H9 (cell line): Measurements from ENCODE around the gene CC2D2A. TPM values are rescaled to one million over a fixed set of nuclear protein-coding genes. Genes with fewer than 3 reads are reported as not detected.

Experiments used
- DNase-seq: peaks from one replicate; pipeline ENCODE4 v3.0.0-alpha.2; 2017
- H2AFZ ChIP-seq: one replicate; pipeline ENCODE4 v1.6.1; 2013; ENCODE audit warnings: mild to moderate bottlenecking, low read length, control low read depth, moderate library complexity
- H2AK5ac ChIP-seq: 2 replicates; pipeline ENCODE4 v1.6.1; 2013; ENCODE audit warnings: low read length, control low read depth, mixed read lengths; ENCODE audit not compliant: insufficient read length
- H2BK120ac ChIP-seq: one replicate; pipeline ENCODE4 v1.6.1; 2013; ENCODE audit warnings: low read depth, mild to moderate bottlenecking, low read length, control low read depth, inconsistent platforms; ENCODE audit not compliant: poor library complexity, severe bottlenecking
- H2BK12ac ChIP-seq: 2 replicates; pipeline ENCODE4 v1.6.1; 2013; ENCODE audit warnings: low read length, control low read depth, mixed read lengths, low read depth; ENCODE audit not compliant: insufficient read length
- H2BK15ac ChIP-seq: 2 replicates; pipeline ENCODE4 v1.6.1; 2013; ENCODE audit warnings: low read depth, low read length, control low read depth
- H2BK20ac ChIP-seq: one replicate; pipeline ENCODE4 v1.6.1; 2013; ENCODE audit warnings: low read depth, mild to moderate bottlenecking, low read length, control low read depth, inconsistent platforms; ENCODE audit not compliant: poor library complexity, severe bottlenecking
- H2BK5ac ChIP-seq: 2 replicates; pipeline ENCODE4 v1.6.1; 2013; ENCODE audit warnings: low read length, control low read depth, mixed read lengths; ENCODE audit not compliant: insufficient read length
- H3K14ac ChIP-seq: 2 replicates; pipeline ENCODE4 v1.6.1; 2013; ENCODE audit warnings: low read length, control low read depth; ENCODE audit not compliant: insufficient read depth
- H3K18ac ChIP-seq: 2 replicates; pipeline ENCODE4 v1.6.1; 2013; ENCODE audit warnings: low read depth, mild to moderate bottlenecking, mixed read lengths, low read length, control low read depth; ENCODE audit not compliant: insufficient read length
- H3K23ac ChIP-seq: 2 replicates; pipeline ENCODE4 v1.6.1; 2013; ENCODE audit warnings: low read length, control low read depth, mixed read lengths, low read depth; ENCODE audit not compliant: insufficient read length
- H3K23me2 ChIP-seq: 2 replicates; pipeline ENCODE4 v1.6.1; 2013; ENCODE audit warnings: low read depth, mild to moderate bottlenecking, mixed read lengths, low read length, control low read depth; ENCODE audit not compliant: insufficient read length, poor library complexity, severe bottlenecking
- H3K27ac ChIP-seq: 2 replicates; pipeline ENCODE4 v1.5.1; 2013; ENCODE audit warnings: low read length, control low read depth, mixed read lengths, low read depth; ENCODE audit not compliant: insufficient read length
- H3K27me3 ChIP-seq: 2 replicates; pipeline ENCODE4 v1.6.1; 2013; ENCODE audit warnings: low read length, control low read depth, inconsistent platforms; ENCODE audit not compliant: insufficient read depth
- H3K4ac ChIP-seq: 2 replicates; pipeline ENCODE4 v1.6.1; 2013; ENCODE audit warnings: low read depth, mild to moderate bottlenecking, control low read depth, inconsistent platforms, low read length, moderate library complexity
- H3K4me1 ChIP-seq: 2 replicates; pipeline ENCODE4 v1.6.1; 2013; ENCODE audit warnings: low read length, control low read depth, inconsistent platforms; ENCODE audit not compliant: insufficient read depth
- H3K4me2 ChIP-seq: 2 replicates; pipeline ENCODE4 v1.6.1; 2013; ENCODE audit warnings: low read length, control low read depth, mixed read lengths; ENCODE audit not compliant: insufficient read length, insufficient read depth
- H3K56ac ChIP-seq: 2 replicates; pipeline ENCODE4 v1.6.1; 2013; ENCODE audit warnings: low read depth, mild to moderate bottlenecking, mixed read lengths, low read length, control low read depth; ENCODE audit not compliant: insufficient read length
- H3K79me1 ChIP-seq: 2 replicates; pipeline ENCODE4 v1.6.1; 2013; ENCODE audit warnings: low read depth, mild to moderate bottlenecking, moderate library complexity, low read length, control low read depth, inconsistent platforms; ENCODE audit not compliant: insufficient read depth, poor library complexity, severe bottlenecking
- H3K79me2 ChIP-seq: 2 replicates; pipeline ENCODE4 v1.6.1; 2013; ENCODE audit warnings: low read length, control low read depth, inconsistent platforms; ENCODE audit not compliant: insufficient read depth
- H3K9ac ChIP-seq: 2 replicates; pipeline ENCODE4 v1.6.1; 2013; ENCODE audit warnings: low read length, control low read depth, mixed read lengths; ENCODE audit not compliant: insufficient read length; ENCODE audit errors: extremely low read depth
- H3K9me3 ChIP-seq: one replicate; pipeline ENCODE4 v1.6.1; 2013; ENCODE audit warnings: low read depth, low read length, inconsistent platforms; ENCODE audit not compliant: control insufficient read depth
- H3T11ph ChIP-seq: one replicate; pipeline ENCODE4 v1.6.1; 2013; ENCODE audit warnings: mild to moderate bottlenecking, low read length, control low read depth, inconsistent platforms
- H4K20me1 ChIP-seq: one replicate; pipeline ENCODE4 v1.6.1; 2013; ENCODE audit not compliant: control insufficient read depth, insufficient read length, insufficient read depth
- H4K5ac ChIP-seq: 2 replicates; pipeline ENCODE4 v1.6.1; 2013; ENCODE audit warnings: low read depth, mild to moderate bottlenecking, mixed read lengths, low read length, control low read depth; ENCODE audit not compliant: insufficient read length
- H4K8ac ChIP-seq: replicated peaks from 2 replicates; pipeline ENCODE4 v1.6.1; 2013; ENCODE audit warnings: low read length, control low read depth, mixed read lengths, low read depth; ENCODE audit not compliant: insufficient read length
- H4K91ac ChIP-seq: 2 replicates; pipeline ENCODE4 v1.6.1; 2013; ENCODE audit warnings: low read depth, mild to moderate bottlenecking, moderate library complexity, mixed read lengths, low read length, control low read depth; ENCODE audit not compliant: insufficient read length
- H3K27ac Mint-ChIP-seq, 3 experiments: 2 replicates in 2 of 3; 3 replicates in 1 of 3; pipeline ENCODE4 v1.8.0; 2020 to 2021; ENCODE audit warnings: mixed read lengths in 3 of 3, mild to moderate bottlenecking in 1 of 3, moderate library complexity in 1 of 3
- H3K27me3 Mint-ChIP-seq: 2 replicates; pipeline ENCODE4 v1.8.0; 2021; ENCODE audit warnings: low read depth, mild to moderate bottlenecking, moderate library complexity, mixed read lengths
- H3K36me3 Mint-ChIP-seq, 3 experiments: 2 replicates in 2 of 3; 3 replicates in 1 of 3; pipeline ENCODE4 v1.8.0; 2020 to 2021; ENCODE audit warnings: low read depth in 3 of 3, mixed read lengths in 3 of 3; ENCODE audit not compliant: insufficient read depth in 1 of 3
- H3K4me1 Mint-ChIP-seq, 2 experiments: 2 replicates each; pipeline ENCODE4 v1.8.0; 2020; ENCODE audit warnings: mixed read lengths in 2 of 2
- H3K4me3 Mint-ChIP-seq, 2 experiments: 2 replicates in 1 of 2; 3 replicates in 1 of 2; pipeline ENCODE4 v1.8.0; 2020 to 2021; ENCODE audit warnings: mild to moderate bottlenecking in 2 of 2, mixed read lengths in 2 of 2, moderate library complexity in 1 of 2
- H3K9me3 Mint-ChIP-seq, 2 experiments: 2 replicates in 1 of 2; 3 replicates in 1 of 2; pipeline ENCODE4 v1.8.0; 2020; ENCODE audit warnings: mild to moderate bottlenecking in 2 of 2, mixed read lengths in 2 of 2, moderate library complexity in 1 of 2
- WGBS: extraction: QIAGEN DNeasy Blood & Tissue Kit; methylation state at CpG from one replicate; pipeline ENCODE4 v1.1.7; 2013; ENCODE audit warnings: missing lambda C conversion rate, low lambda C conversion rate, mixed read lengths; ENCODE audit not compliant: insufficient read length; ENCODE audit errors: extremely low coverage; 5-methylcytosine and 5-hydroxymethylcytosine counted together
- total RNA-seq: library from RNA; stranded (reverse); gene quantifications from 2 replicates; pipeline ENCODE4 v1.2.1, GENCODE V29; 2021
- TF ChIP-seq, protein P1 (sequence below): fragments of 200-600 bp; sonication (generic); conservative IDR thresholded peaks from 3 replicates; pipeline ENCODE4 v1.8.0; 2021; ENCODE audit warnings: antibody characterized with exemption, mild to moderate bottlenecking

CC2D2A gene
- total RNA-seq, 1 experiment from 2014 or later = 10.4 TPM

DNA sequence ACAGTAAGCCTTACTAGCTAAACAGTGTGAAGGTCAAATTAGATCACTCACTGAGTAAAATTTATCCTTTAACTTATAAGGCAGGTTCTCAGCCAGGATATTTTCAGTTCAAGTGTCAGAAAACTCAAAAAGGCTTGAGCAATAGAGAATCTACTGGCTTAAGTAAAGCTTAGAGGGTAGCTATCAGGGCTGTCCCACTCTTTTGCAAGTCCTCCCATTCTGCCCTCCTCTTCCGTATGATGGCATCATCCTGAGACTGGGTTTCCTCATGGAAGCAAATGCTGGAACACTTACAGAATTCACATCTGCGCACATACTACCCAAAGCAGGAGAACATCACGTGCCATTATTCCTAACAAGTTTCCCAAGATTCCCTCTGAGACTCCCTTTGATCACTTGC is 130.5 kb downstream of the CC2D2A start:
- WGBS = no CpG with 5 or more reads among the region's 3 CpGs
- peaks cover 6 to 9% of the 10 kb centered on the region in 2 experiments for H3K4me1 Mint-ChIP-seq
- H2BK5ac ChIP-seq = no peak overlapping the region

More for the DNA sequence above, 130.5 kb downstream of the CC2D2A start:
- H3K23ac ChIP-seq = no peak overlapping the region
- no peak overlapping the region for H3K4ac ChIP-seq
- no peak overlapping the region for H3K27ac ChIP-seq
- no peaks in the 10 kb centered on the region for H3K79me2 ChIP-seq
- H3K27ac Mint-ChIP-seq = no peak overlapping the region
- H2BK20ac ChIP-seq = no peak overlapping the region
- no peaks in the 10 kb centered on the region for H4K20me1 ChIP-seq
- H3K14ac ChIP-seq = no peak overlapping the region
- no peak overlapping the region for H3K4me3 Mint-ChIP-seq
- no peak overlapping the region for H4K91ac ChIP-seq
- no peak overlapping the region for H4K5ac ChIP-seq
- no peaks in the 10 kb centered on the region for H3K4me1 ChIP-seq
- no peak for DNase-seq
- no peak overlapping the region for H4K8ac ChIP-seq
- no peaks in the 10 kb centered on the region for H3K27me3 Mint-ChIP-seq
- TF ChIP-seq, protein P1, sequence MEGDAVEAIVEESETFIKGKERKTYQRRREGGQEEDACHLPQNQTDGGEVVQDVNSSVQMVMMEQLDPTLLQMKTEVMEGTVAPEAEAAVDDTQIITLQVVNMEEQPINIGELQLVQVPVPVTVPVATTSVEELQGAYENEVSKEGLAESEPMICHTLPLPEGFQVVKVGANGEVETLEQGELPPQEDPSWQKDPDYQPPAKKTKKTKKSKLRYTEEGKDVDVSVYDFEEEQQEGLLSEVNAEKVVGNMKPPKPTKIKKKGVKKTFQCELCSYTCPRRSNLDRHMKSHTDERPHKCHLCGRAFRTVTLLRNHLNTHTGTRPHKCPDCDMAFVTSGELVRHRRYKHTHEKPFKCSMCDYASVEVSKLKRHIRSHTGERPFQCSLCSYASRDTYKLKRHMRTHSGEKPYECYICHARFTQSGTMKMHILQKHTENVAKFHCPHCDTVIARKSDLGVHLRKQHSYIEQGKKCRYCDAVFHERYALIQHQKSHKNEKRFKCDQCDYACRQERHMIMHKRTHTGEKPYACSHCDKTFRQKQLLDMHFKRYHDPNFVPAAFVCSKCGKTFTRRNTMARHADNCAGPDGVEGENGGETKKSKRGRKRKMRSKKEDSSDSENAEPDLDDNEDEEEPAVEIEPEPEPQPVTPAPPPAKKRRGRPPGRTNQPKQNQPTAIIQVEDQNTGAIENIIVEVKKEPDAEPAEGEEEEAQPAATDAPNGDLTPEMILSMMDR = no peak
- no peak overlapping the region for H3K9ac ChIP-seq
- H3K9me3 ChIP-seq = no peaks in the 10 kb centered on the region
- no peak overlapping the region for H3K4me2 ChIP-seq
- no peak overlapping the region for H2AK5ac ChIP-seq
- H3K36me3 Mint-ChIP-seq = peaks cover 23 to 34% (median 26%) of the 10 kb centered on the region in 3 experiments
- no peaks in the 10 kb centered on the region for H3K79me1 ChIP-seq
- H2BK12ac ChIP-seq = no peak overlapping the region
- H2AFZ ChIP-seq = no peak overlapping the region
- H2BK15ac ChIP-seq = no peak overlapping the region
- no peak overlapping the region for H3T11ph ChIP-seq
- H3K23me2 ChIP-seq = no peaks in the 10 kb centered on the region
- no peak overlapping the region for H2BK120ac ChIP-seq
- no peak overlapping the region for H3K56ac ChIP-seq
- no peaks in the 10 kb centered on the region; a peak in 2 of 5 replicates for H3K9me3 Mint-ChIP-seq
- no peak overlapping the region for H3K18ac ChIP-seq
- H3K27me3 ChIP-seq = no peaks in the 10 kb centered on the region
